Uterus (tissue), 2 donors: Measurements from ENCODE around the gene SV2B.

Experiments used
- POLR2A ChIP-seq, 2 donors: fragments of 450-650 bp; IDR thresholded peaks; one replicate each; pipeline ENCODE4 v1.6.1; 2016; ENCODE audit warnings: antibody characterized with exemption in 2 of 2, mild to moderate bottlenecking in 1 of 2, moderate library complexity in 1 of 2
- TF ChIP-seq, protein P1 (sequence below), 4 experiments: fragments of 200-600 bp in 2 of 4; fragments of 450-650 bp in 2 of 4; sonication (generic) in 2 of 4; IDR thresholded peaks; one replicate each; pipeline ENCODE4 v1.5.1; 2016 to 2019; ENCODE audit warnings: antibody characterized with exemption in 4 of 4, mild to moderate bottlenecking in 2 of 4, moderate library complexity in 1 of 4

DNA sequence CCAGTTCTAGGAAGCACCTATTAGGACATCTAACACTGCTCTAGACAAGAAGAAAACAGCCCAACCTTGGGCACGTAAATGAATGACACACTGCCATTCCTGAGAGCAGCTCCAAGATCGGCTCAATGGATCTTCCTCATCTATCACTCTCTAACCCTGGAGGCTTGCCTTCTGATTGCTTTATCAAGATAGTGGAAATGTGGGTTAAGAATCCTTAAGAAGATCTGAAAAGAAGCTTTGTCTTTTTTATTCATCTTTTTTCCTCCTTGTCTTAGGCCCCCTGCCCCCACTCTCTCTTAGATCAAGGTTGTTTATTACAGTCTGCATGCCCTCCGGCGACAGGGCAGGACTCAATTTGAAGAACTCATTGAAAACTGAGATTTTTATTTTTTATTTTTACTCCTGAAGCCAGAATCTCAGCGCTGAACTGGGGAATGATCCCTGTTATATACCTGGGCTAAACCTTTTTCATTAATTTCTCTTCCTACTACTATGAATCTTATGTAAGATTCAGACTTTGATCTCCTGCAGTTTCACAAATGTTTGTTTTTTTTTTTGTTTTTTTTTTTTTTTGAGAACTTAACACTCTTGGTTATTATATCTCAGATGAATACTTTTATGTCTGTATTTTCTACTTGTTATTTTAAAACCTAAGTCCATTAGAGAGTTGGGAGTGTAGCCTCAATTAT is 219.5 kb downstream of the SV2B start:
- TF ChIP-seq, protein P1, sequence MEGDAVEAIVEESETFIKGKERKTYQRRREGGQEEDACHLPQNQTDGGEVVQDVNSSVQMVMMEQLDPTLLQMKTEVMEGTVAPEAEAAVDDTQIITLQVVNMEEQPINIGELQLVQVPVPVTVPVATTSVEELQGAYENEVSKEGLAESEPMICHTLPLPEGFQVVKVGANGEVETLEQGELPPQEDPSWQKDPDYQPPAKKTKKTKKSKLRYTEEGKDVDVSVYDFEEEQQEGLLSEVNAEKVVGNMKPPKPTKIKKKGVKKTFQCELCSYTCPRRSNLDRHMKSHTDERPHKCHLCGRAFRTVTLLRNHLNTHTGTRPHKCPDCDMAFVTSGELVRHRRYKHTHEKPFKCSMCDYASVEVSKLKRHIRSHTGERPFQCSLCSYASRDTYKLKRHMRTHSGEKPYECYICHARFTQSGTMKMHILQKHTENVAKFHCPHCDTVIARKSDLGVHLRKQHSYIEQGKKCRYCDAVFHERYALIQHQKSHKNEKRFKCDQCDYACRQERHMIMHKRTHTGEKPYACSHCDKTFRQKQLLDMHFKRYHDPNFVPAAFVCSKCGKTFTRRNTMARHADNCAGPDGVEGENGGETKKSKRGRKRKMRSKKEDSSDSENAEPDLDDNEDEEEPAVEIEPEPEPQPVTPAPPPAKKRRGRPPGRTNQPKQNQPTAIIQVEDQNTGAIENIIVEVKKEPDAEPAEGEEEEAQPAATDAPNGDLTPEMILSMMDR (IDR thresholded peaks at IDR 0.05) = no peak
- no peak for TF ChIP-seq POLR2A (IDR thresholded peaks at IDR 0.05)
